ENCODE results near the gene KRT7. TPM values are rescaled to one million over a fixed set of nuclear protein-coding genes. Genes with fewer than 3 reads are reported as not detected.

KRT7 gene
- total and polyA plus RNA-seq, 9 of the 15 experiments (the other 6 are each of a cell fraction or from before 2014, with no cell fraction given): 1.4 TPM; not detected in 8

- H3K9me3 ChIP-seq (replicated peaks; ENCODE audit: control insufficient read depth, insufficient read depth, low read depth, low read length): no peaks in the 10 kb centered on the region
- H3K27me3 ChIP-seq (ENCODE audit: control insufficient read depth in 2 of 2, insufficient read depth in 2 of 2, low read length in 2 of 2): peaks cover 7 to 64% of the 10 kb centered on the region in 2 experiments; a peak in 4 of 5 replicates
- intact Hi-C loops (cut with micrococcal nuclease) (no loop called here), in situ Hi-C loops (cut with MboI) (no loop called here)
- H3K36me3 ChIP-seq (ENCODE audit: control insufficient read depth, insufficient read depth, low read length): no peaks in the 10 kb centered on the region
- WGBS (ENCODE audit: insufficient coverage, low coverage, missing lambda C conversion rate): 3% methylated on average over 3 of the region's 3 CpGs
- no peak for DNase-seq (ENCODE audit: extremely low read depth in 1 of 4, low spot score in 3 of 4)
- BruUV-seq (replicated peaks): no TSS peak
- no peak for FAIRE-seq
- no peak overlapping the region for H3K9ac ChIP-seq (ENCODE audit: insufficient read depth in 1 of 2, low read depth in 2 of 2, low read length in 2 of 2)
- no peaks in the 10 kb centered on the region for H3K4me1 ChIP-seq (replicated peaks in 1 of 2; ENCODE audit: control insufficient read depth in 2 of 2, insufficient read depth in 2 of 2, low read length in 2 of 2)
- no peak overlapping the region for H3K4me2 ChIP-seq (ENCODE audit: insufficient read depth, low read length)
- no peaks in the 10 kb centered on the region for H3K9me1 ChIP-seq (ENCODE audit: control insufficient read depth, insufficient read depth, low read length)
- H2AFZ ChIP-seq (ENCODE audit: low read depth, low read length): no peak overlapping the region
- no peak for ATAC-seq
- ChIA-PET CTCF (ENCODE audit: low intra/inter-chr PET ratio) (no interaction called here), POLR2A (interaction anchor here (1.1 kb wide), 1 partner anchor 15 kb away, joined by 4 read pairs; no protein-coding TSS in a partner anchor)
- no peak overlapping the region for H3K27ac ChIP-seq (ENCODE audit: extremely low read depth, low read depth, low read length)
- H4K20me1 ChIP-seq (replicated peaks; ENCODE audit: control insufficient read depth, insufficient read depth, low read length): 0 out of 2 replicates have a peak, but pooled peaks cover 2% of the 10 kb centered on the region
- no peaks in the 10 kb centered on the region for H3K79me2 ChIP-seq (ENCODE audit: control insufficient read depth, insufficient read depth, low read length)
- no peak overlapping the region for H3K4me3 ChIP-seq
- TF ChIP-seq MXI1 (IDR thresholded peaks at IDR 0.05; ENCODE audit: low read depth, low read length): no peak
- no peak for TF ChIP-seq NBN (IDR thresholded peaks at IDR 0.05; ENCODE audit: low read depth)
- no peak for TF ChIP-seq HOXB6 (CRISPR knock-in tag; IDR thresholded peaks at IDR 0.05; ENCODE audit: borderline replicate concordance)
- TF ChIP-seq PRPF4 (IDR thresholded peaks at IDR 0.05; ENCODE audit: insufficient read depth, low read depth, low read length, poor library complexity, severe bottlenecking): no peak
- TF ChIP-seq FOXK1 (CRISPR knock-in tag; IDR thresholded peaks at IDR 0.05; ENCODE audit: borderline replicate concordance): no peak
- no peak for TF ChIP-seq ZNF707 (CRISPR knock-in tag; conservative IDR thresholded peaks at IDR 0.05)
- TF ChIP-seq PHF21A (IDR thresholded peaks at IDR 0.05; ENCODE audit: borderline replicate concordance, low read depth): no peak
- no peak for TF ChIP-seq YY1 (IDR thresholded peaks at IDR 0.05; ENCODE audit: borderline replicate concordance in 1 of 3, control insufficient read depth in 1 of 3, extremely low read depth in 1 of 3, insufficient read depth in 3 of 3, insufficient read length in 1 of 3, insufficient replicate concordance in 2 of 3, low read depth in 1 of 3, low read length in 2 of 3)
- TF ChIP-seq ZC3H11A (IDR thresholded peaks at IDR 0.05; ENCODE audit: low read depth, low read length): no peak
- TF ChIP-seq TEAD4 (IDR thresholded peaks at IDR 0.05; ENCODE audit: low read length): no peak
- TF ChIP-seq TEAD4 (CRISPR knock-in tag; IDR thresholded peaks at IDR 0.05; ENCODE audit: borderline replicate concordance): no peak
- no peak for TF ChIP-seq SIRT6 (IDR thresholded peaks at IDR 0.05; ENCODE audit: low read depth, low read length)
- no peak for TF ChIP-seq ZNF175 (CRISPR knock-in tag; IDR thresholded peaks at IDR 0.05; ENCODE audit: low read depth)
- TF ChIP-seq HNRNPUL1 (IDR thresholded peaks at IDR 0.05; ENCODE audit: low read length): no peak
- no peak for TF ChIP-seq DDX20 (tag; IDR thresholded peaks at IDR 0.05; ENCODE audit: low read depth)
- TF ChIP-seq NCOR1 (IDR thresholded peaks at IDR 0.05): no peak
- no peak for TF ChIP-seq ZNF143 (CRISPR knock-in tag; IDR thresholded peaks at IDR 0.05)
Observed at GRCh38 chr12:52244615-52244994, 11.6 kb downstream of the KRT7 start.

Data from K562 (cell line).